ENCODE results near the gene SLC12A3.

SLC12A3 gene

DNA sequence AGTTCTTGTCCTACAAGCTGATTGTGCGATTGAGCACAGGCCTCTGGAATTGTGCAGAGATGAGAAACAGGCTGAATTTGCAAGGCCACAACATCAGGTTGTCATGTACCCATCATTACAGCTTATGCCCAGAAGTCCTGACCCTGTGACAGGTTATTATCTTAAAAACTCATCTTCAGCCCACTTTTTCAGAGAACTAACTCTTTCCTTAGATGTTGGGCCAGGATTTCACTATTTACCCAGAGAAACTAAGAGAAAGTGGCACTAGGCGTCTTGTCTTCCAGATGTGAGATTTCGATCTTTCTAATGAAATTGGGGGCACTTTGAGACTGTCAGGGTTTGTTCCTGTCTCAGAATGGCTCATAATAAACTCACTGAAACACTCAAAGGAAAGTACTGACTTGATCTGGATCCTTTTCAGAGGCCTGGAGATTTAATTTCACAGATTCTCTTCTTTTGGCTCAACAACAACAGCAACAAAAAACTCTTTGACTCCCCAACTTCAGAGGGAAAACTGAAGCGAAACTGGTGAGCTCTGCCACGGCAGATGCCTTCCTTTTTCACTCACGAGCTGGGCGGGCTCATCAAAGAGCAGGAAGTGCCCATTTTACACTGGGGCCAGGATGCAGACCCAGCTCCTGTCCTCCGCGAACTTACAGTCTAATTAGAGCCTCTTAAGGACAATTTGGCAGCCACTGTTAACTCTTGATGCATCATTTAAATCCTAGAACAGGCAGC is 17.7 kb upstream of the SLC12A3 start:
- no peak for DNase-seq (ENCODE audit: low read depth in 1 of 2, low spot score in 1 of 2)

DNA sequence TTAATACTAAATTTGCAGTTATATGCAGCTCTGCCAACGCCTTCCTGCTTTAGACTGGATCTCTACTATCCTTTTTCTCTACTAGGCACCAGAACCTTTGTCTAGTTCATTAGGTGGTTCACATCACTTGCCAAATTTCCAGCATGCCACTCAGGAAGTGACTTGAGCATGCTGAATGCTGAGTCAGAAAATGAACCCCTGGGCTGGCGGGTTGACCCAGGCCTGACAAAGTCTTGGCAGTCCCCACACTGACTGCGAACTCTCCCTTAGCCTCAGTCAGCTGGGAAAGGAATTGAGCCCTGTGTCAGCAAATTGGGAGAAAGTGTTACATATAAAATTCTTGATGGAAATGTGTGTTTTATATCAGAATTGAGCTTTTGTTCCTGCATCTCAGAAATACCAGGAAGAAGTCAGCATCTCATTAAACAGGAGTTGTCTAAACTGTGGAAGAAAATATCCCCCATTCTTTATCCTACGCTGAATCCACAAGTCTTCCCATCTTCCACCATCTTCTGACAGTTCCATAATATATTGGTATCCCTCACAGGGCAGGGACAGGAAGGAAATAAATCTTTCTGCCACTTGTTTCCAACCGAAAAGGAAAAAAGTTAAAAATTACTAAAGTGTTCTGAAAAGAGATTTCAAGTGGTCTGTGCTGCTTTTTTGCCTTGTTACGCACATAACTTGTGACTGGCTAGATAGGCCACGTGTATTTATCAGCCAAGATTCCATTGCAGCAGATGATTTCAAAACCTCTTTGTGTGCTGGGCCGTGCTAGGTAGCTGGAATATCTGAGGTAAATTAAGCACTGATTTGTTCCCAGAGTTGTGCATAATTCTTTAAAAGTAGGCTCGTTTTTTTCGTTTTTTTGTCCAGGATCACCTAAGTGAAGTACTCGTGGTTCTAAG is 16.7 kb upstream of the SLC12A3 start:
- no peak for DNase-seq (ENCODE audit: low read depth in 1 of 2, low spot score in 1 of 2)

DNA sequence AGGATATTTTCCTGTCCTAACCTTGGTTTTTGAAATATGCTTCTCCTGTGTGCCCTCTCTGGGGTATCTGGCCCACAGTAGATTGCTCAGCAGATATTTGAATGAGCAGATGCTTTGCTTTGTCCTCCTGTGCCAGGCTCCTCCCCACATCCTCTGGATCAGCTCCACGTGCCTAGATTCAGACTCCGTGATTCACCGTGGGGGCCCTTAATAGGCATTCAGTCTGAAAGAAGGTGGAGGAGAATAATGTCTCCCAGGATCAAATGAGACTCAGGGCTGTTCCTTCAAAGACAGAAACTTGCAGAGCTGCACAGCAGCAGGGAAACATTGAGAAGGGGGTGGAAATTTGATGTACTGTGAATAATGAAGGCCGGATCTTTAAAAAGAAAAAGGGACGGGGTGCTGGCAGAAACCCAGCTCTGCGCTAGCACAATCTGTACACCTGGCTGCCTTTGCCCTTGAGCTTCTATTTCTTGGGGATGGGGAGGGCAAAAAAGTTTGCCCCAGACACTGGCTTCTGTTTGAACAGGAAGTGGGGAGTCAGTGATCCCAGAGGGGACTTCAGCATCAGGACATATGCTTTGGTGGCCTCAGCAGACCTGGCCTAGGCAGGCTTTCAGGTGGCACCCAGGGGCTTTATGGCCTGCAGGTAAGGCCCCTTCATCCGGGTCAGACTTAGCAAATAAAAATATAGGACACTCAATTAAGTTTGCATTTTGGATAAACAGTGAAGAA is 15.9 kb upstream of the SLC12A3 start:
- no peak for DNase-seq (ENCODE audit: low read depth in 1 of 2, low spot score in 1 of 2)

DNA sequence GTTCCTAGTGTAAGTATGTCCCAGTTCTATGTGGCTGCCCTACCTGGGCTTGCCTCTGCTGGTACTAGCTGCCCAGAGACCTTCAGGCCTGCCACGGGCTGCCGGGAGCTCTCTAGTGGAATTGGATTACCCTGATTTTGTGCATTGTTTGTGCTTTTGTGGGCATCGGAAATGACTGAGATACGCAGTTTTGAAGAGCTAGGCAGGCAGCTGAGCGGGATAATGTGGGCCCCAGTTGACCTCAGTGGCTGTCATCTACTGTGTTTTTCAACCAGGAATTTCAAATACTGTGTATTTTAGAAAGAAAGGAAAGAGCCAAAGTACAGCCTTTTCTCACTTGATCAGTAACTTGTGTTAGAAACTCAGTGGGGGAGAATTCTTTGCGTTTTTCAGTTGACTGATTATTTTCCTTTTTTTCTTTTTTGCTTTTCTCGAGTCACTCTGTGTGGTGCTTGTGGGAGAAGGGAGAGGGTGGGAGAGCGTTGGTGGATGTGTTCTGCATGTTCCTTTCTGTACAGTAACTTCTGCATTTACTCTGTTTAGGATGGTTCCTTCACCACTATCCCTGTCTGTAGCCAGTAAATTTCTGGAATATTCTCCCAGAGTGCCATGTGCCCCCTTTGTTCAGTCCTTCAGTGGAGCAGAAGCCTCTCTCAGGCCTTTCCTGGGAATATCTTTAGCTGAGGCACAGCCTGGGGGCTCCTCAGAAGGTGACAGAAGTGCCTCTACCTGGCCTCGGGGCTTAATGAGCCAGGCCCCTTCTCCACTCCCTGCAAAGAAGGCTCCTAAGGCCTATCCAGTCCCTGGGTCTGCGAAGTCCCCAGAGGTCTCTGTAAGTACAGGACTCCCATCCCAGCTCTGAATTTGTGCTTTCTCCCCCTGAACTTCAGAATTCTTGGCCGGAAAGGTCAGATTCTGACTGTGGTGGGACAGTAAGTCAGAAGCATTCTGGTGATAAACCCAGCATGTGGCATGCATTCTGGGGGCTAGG is 15.0 kb upstream of the SLC12A3 start:
- no peak for DNase-seq (ENCODE audit: low read depth in 1 of 2, low spot score in 1 of 2)

DNA sequence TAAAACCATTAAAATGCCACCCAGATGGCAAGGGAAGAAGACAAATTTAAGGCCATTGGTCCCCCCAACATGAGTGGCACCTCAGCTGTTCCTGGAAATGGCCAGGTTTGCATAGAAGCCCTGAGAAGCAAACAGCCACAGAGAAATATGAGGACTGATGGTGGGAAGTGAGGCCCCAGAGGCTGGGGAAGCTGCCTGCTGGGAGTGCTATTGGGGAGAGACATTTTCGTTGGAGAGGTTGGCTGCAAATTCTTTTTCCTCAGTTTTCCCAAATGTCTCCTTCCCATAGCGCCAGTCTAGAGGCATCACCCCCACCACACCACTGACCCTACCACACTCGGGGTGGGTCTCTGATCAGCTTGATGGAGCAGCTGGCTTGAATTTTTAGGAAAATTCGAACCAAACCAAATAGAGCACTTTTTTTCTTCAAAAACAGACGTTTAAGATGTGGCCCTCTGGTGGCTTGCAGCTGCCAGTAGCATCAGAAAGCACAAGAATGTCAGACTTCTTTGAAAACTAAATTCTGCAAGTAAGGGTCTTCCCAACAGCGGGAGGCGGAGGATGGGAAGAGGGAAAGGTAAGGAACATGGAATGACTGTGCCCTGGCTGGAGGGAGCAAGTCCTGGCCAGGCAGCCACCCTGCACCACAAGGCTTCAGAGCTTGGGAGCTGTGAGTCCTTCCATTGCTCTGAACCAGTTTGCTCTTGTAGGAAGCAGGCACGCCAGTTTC is 13.2 kb upstream of the SLC12A3 start:
- DNase-seq (ENCODE audit: low read depth in 1 of 2, low spot score in 1 of 2) = no peak

DNA sequence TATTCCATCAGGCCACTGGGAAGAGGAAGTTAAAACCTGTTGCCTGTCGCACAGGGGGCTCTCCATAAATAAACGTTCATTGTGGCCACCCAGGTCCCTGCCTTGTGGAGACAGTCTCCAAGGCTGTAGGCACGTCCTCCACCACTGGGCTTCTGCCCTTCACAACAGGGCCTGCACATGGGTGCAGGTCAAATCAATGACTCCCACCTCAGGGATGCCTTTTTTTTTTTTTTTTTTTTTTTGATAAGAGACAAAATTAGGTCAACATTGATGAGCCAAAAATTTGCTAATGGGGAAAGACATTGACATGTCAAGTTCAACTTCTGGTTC is 12.6 kb upstream of the SLC12A3 start:
- no peak for DNase-seq (ENCODE audit: low read depth in 1 of 2, low spot score in 1 of 2)

DNA sequence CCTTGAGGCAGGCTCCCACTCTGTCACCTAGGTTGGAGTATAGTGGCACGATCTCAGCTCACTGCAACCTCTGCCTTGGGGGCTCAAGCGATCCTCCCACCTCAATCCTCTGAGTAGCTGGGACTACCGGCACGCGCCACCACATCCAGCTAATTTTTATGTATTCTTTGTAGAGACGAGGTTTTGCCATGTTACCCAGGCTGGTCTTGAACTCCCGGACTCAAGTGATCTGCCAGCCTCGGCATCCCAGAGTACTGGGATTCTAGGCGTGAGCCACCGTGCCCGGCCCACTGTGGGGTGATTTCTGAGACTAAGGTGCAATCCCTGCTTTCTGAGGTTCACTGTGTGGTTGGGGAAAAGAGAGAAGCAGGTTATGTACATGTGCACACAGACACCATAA is 12.0 kb upstream of the SLC12A3 start:
- DNase-seq (ENCODE audit: low read depth in 1 of 2, low spot score in 1 of 2) = no peak

DNA sequence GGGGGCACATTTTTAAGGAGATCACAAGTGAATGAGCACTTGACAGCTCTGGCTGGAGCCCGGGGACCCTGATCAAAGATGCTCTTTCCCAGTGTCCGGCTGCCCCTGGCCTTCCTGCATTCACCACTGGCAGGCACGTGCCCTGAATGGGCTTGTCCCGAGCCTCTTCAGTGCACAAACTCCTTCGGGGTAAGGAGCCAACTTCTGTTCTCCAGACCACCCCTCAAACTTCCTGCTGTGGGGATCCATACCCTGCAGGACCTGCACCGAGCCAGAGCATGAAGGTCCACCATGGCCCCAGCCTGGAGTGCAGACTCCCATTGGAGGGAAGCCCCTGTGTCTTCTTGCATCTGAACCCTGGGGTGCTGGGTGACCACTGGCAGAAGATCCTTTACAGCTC is 9.8 kb upstream of the SLC12A3 start:
- DNase-seq (ENCODE audit: low read depth in 1 of 2, low spot score in 1 of 2) = no peak

DNA sequence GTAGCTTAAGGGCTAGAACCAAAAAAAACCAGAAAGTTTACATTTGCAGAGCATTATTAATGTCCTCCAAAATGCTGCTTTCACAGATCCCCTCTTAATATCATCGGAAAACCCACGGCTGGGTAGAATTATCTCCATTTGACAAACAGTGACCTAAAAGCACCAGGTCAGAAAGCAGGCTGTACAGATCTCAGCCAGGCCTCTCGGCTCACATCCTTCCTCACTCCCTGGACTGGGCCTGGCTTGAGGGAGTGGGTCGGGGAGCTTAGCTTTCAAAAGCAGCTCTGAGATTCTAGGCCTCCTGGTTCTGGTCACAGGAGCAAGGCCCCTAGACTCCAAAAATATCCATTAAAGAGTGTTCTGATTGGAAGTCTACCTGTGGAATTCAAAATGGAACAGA is 9.1 kb upstream of the SLC12A3 start:
- no peak for DNase-seq (ENCODE audit: low read depth in 1 of 2, low spot score in 1 of 2)

DNA sequence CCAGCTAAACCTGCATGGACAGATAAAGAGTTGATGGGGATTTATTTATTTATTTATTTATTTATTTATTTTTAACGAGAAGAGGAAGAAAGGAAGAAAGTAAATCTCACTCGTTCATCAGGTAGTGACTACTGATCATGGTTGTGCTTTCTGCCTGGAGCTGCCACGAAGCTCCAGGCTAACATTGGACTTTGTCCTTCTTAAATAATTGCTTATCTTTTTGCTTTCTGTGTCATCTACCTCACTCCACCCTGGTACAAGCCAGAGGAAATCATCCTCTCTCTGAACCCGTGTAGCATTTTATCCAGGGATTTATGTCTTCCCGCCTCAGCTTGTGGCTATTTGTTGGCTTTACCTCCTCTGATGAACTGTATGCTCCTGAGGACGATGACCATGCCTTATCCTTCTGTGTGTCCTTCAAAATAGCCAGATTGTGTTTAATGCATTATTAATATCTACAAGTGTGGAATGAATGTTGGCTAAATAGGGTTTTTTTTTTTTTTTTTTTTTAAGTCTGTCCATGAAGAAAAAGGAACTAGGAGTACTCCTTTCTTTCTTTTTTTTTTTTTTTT is 8.0 kb upstream of the SLC12A3 start:
- DNase-seq (ENCODE audit: low read depth in 1 of 2, low spot score in 1 of 2) = no peak

DNA sequence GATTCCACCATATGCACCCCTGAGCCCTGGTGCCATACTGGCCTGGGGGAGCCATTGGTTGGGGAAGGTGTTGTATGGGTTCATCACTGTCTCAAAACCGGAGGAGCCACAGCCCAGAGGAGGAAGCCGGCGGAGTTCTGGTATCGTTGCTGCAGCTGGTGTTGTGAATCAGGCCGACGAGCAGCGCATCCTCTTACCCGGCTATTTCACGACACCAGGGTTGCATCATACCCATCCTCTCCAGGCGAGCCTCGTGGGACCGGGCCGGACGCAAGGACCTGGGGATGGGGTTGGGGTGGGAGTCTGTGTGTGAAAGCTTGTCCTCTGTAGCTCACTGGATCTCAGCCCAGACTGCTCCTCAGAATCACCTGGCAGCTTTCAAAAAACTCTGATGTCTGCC is 6.6 kb upstream of the SLC12A3 start:
- no peak for DNase-seq (ENCODE audit: low read depth in 1 of 2, low spot score in 1 of 2)

DNA sequence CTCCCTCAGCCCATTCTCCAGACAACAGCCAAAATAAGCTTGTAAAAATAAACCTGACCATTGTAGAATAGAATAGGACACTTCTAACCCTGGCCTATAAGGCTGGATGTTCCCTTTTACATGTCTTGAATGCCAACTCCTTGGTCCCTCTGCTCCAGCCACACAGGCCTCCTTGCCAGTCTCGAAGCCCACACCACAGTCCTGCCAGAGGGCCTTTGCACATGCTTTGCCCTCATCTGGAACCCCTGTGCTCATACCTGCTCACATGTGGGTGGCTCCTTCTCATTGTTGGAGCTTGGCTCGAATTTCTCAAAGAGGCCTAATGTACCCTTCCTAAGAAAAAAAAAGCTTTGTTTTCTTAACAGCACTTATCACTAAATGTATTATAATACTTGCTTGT is 5.4 kb upstream of the SLC12A3 start:
- no peak for DNase-seq (ENCODE audit: low read depth in 1 of 2, low spot score in 1 of 2)

DNA sequence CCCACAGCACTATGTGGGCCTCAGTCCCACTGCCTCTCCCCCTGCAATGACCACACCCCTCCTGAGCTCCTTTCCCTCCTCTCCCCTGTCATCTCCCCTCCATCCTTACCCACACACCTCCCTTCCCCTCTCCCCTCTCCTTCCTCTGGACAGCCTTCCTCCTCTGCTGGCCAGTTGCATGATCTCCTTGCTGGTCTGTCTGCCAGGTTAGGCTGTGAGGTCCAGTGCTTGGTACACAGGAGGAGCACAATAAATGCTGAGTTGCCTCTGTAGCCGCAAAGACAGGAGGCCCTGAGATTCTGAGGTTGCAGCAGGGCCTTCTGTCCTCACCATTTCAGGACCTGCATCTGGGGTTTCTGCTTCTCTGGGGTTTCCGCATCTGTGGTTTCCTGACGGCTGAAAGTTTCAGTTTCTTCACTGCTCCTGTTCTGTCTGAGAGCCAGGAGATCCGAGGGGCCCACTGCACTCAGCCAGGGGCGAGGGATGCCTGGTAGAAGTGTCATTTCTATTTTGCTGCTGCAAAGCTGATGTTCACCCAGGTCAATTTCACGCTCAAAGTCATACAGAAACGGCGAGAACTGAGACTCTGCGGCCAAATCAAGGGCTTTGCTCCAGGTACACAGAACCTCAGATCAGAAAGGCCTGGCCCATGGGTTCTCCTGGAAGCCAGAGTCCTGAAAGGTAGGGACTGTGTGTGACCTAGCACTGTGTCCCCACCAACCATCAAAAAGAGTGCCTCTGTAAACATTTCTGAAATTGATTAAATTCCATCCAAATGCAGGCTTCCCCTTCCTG is 4.6 kb upstream of the SLC12A3 start:
- DNase-seq (ENCODE audit: low read depth in 1 of 2, low spot score in 1 of 2) = peak in 1 of 2 donors; percentile 17

DNA sequence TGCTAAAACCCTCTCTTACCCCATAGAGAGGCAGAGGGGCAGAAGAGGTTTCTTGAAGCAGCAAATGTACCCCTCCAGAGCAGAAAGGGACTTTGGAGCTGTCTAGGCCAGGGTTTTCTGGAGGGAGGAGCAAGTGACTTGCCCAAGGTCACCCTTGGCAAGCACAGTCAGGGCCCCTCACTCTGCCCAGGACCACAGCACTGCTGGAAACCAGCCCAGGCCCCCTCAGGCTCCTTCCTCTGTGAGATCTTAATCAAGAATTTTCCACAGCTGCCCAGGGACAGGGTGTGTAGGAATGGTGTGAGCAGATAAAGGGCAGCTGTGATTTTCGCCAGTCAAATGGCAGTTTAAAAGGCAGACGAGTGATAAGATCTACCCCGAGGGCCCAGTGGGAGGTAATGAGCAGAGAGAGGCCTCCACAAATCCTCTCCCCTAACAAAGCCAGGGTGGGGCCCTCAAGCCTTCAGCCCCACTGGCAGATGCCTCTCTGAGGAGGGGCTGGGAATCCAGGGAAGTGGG is 3.9 kb upstream of the SLC12A3 start:
- no peak for DNase-seq (ENCODE audit: low read depth in 1 of 2, low spot score in 1 of 2)

DNA sequence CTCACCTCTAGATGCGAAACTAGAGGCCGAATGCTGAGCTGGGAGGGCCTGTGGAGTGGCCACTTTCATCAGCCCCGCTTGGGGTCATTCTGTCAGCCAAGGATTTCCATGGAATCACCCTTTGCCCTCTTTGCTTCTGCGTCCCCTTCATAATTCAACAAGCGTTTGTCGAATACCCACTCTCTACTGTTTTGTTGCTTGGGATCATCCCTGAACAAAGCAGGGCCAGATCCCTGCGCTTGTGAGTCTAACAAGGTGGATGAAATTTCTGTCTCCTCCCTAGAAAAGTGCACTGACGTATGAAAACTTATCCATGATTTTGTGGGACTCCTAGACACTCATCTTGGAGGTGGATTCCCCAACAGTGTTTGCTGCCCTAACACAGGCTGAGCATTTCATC is 3.3 kb upstream of the SLC12A3 start:
- DNase-seq (ENCODE audit: low read depth in 1 of 2, low spot score in 1 of 2) = no peak

DNA sequence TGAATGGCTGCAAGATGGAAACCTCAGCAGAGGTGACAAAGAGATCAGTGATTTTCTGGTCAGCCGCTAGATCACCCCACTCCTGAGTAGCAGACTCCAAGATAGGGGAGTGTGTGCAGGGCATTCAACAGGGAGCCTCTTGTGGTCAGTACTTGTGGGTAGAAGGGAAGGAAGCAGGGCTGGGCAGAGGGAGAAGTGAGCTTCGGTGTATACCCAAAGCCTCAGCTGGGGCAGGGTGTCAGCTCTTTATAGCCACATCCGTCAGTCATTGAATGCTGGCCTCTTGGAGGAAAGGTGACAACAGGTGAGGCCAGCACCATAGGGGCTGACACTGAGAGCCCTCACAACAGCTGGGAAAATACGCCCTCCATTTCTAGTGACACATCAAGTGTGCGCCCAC is 2.2 kb upstream of the SLC12A3 start:
- DNase-seq (ENCODE audit: low read depth in 1 of 2, low spot score in 1 of 2) = no peak

DNA sequence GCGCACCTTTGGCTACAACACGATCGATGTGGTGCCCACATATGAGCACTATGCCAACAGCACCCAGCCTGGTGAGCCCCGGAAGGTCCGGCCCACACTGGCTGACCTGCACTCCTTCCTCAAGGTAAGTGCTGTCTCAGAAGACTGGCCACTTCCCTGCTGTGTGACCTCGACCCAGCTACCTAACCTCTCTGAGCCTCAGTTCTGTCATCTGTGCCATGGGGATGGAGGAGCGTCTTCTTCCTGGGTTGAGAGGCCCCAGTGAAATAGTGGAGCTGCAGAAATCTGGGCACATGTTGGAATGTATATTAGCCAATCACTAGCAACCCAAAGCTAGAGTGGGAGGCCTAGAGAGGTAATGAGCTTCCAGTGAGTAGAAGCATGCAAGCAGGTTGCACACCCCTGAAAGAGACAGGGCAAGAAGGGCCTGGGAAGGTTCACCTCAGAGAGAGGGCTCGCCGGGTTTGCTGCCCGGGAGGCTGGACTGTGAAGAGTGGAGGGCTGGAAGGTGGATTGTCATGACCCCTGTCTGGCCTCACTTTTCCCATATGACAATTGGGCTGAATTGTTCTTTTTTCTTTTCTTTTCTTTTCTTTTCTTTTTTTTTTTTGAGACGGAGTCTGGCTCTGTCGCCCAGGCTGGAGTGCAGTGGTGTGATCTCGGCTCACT is 521 bp downstream of the SLC12A3 start:
- DNase-seq (ENCODE audit: low read depth in 1 of 2, low spot score in 1 of 2) = no peak
